ENCODE measurements around the gene CFAP46.

Gene CFAP46

DNA sequence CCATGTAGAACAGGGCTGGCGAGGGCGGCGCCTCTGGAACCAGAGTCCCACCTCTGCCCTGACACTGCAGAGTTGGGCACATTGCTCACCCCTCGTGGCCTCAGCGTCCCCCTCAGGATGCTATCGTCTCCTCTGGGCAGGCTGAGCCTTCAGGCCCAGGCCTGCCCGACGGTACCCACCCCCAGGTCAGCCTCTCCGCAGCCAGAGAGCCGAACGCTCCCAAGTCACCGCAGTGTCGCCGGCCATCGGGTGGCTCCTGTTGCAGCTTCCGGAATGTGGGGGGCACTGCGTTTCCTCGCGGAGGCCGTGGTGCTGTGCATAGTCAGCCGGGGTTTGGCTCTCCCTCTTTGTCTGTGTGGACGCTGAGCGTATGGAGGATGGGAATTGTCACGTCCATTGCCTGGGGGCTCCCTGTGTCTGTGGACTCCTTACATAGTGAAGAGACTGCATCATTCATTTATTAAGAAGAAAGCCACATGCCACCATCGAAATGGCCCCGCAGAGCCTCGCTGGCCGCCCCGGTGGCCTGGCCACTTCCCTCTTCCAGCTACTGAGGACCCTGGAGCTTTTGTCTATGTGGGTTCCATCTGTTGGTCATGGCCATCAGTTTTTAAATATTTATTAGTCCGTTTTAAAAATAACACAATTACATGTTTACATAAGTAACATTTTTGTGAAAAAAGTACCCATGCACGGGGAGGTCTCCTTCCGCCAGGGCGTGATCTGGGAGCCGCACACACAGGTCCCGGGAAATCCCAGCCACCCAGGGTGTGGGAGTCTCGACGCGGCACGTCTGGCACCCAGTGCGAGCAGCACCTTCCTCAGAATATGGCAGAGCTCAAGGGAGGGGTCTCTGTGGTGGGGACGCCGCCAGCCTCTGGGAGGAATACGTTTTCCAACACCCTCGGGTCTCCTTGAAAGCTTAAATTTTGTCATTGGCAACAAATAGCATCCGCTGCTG, 172.0 kb downstream of the CFAP46 start:
- Histone ChIP-seq H3K9me3 (ENCODE audit: control insufficient read depth, insufficient read depth, low read length) (no peaks in the 10 kb centered on the region), H3K36me3 (ENCODE audit: insufficient read depth, low read length) (no peaks in the 10 kb centered on the region), H3K4me1 (ENCODE audit: insufficient read depth, low read length) (no peaks in the 10 kb centered on the region), H3K9ac (ENCODE audit: low read depth, low read length) (no peak overlapping the region)

DNA sequence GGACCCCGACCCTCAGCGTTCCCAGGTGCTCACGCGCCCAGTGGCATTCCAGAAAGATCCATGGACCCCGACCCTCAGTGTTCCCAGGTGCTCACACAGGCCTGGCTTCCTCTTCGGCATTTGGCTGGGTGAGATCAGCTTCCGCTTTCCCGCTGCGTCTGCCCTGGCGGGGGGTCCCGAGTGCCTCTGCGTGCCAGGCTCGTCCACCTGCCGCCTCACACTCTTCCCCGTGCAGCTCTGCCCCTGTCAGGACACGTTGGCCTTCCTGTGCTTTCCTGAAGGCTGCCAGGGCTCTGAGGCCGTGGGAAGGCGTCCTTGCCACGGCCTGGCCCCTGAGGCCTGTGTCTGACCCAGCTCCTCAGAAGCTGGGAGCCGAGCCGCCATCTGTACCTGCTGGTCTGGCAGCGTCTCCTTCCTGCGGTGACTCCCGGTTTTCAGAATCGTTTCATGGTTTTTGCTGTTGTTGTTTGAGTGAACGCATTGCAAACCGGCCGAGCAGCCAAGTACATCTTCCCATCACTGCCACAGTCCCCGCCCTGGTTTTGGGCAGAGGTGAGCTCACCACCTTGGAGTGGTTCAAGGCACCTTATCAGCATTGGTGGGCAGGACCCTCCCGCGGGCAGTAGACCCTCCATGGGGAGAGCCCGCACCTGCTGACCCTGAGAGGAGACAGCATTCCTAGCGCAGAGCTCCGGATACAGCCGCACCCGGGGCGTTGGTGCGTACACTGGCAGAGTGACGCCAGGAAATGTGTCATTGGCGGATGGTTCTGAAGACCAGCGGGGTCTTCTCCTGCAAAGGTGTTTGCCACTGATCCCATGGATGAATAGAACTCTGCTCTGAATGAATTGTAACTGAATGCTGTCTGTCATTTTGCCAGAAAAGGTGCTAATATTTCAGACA, 173.8 kb downstream of the CFAP46 start:
- Histone ChIP-seq H3K9ac (ENCODE audit: low read depth, low read length) (no peak overlapping the region), H3K36me3 (ENCODE audit: insufficient read depth, low read length) (no peaks in the 10 kb centered on the region), H3K4me1 (ENCODE audit: insufficient read depth, low read length) (no peaks in the 10 kb centered on the region), H3K9me3 (ENCODE audit: control insufficient read depth, insufficient read depth, low read length) (no peaks in the 10 kb centered on the region)

DNA sequence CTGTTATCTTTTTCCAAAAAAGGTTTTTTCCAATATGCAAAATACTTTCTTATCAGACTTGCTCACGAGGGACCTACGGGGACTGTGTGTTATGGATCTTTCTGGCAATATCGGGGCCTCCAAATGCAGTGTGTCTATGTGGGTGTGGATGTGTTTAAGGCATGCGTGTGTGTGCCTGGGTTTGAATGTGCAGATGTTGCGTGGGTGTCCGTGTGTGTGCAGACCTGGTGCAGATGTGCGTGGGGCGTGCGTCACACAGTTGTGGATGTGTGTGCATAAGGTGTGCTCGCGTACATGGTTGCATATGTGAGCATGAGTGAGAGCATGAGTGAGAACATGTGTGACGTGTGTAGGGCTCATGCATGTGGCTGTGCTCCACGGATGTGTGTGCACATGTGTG, 176.1 kb downstream of the CFAP46 start:
- Histone ChIP-seq H3K9ac (ENCODE audit: low read depth, low read length) (no peak overlapping the region), H3K4me1 (ENCODE audit: insufficient read depth, low read length) (no peaks in the 10 kb centered on the region), H3K9me3 (ENCODE audit: control insufficient read depth, insufficient read depth, low read length) (no peaks in the 10 kb centered on the region), H3K36me3 (ENCODE audit: insufficient read depth, low read length) (no peaks in the 10 kb centered on the region)

DNA sequence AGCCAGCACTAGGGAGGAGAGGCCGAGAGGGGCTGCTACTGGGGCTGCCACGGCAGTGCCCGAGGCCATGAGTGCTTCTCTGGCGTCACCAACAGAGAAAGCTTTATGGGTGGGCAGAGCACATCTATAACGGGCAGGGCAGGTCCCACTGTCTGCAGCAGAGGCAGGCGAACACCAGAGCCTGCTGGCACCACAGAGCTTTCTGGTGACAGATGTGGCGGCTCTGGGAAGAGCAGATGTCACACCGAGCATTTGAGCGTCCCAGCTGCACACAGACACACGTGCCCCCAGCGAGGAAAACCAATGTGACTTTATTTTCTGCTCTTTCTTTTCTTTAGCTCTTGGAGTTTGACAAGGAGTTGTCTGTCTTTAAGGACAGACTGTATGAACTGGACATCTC, 176.9 kb downstream of the CFAP46 start:
- Histone ChIP-seq H3K9ac (ENCODE audit: low read depth, low read length) (no peak overlapping the region), H3K4me1 (ENCODE audit: insufficient read depth, low read length) (no peaks in the 10 kb centered on the region), H3K36me3 (ENCODE audit: insufficient read depth, low read length) (no peaks in the 10 kb centered on the region), H3K9me3 (ENCODE audit: control insufficient read depth, insufficient read depth, low read length) (no peaks in the 10 kb centered on the region)

DNA sequence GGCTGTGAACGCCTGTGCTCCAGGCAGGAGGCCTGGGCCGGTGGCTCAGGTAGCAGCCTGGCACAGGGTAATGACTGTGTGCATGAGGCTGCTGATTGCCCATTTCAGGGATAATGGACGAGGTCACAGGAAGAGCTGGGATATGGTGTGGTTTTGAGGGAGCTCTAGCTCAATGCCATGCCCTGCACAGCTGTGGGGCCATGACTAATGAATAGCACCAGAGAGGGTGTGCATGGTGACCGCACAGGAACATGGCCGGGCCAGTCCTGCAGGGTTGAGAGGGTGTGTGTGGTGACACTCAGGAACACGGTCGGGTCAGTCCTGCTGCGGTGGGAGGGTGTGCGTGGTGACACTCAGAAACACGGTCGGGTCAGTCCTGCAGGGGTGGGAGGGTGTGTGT, 178.3 kb downstream of the CFAP46 start:
- Histone ChIP-seq H3K4me1 (ENCODE audit: insufficient read depth, low read length) (no peaks in the 10 kb centered on the region), H3K9ac (ENCODE audit: low read depth, low read length) (no peak overlapping the region), H3K36me3 (ENCODE audit: insufficient read depth, low read length) (no peaks in the 10 kb centered on the region), H3K9me3 (ENCODE audit: control insufficient read depth, insufficient read depth, low read length) (no peaks in the 10 kb centered on the region)

DNA sequence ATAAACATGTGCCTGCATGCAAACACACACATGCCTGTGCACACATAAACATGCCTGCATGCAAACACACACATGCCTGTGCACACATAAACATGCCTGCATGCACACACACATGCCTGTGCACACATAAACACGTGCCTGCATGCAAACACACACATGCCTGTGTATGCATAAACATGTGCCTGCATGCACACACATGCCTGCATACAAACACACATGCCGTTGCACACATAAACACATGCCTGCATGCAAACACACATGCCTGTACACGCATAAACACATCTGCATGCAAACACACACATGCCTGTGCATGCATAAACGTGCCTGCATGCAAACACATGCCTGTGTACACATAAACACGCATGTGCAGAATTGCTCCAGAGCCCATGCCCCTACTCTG, 178.8 kb downstream of the CFAP46 start:
- Histone ChIP-seq H3K36me3 (ENCODE audit: insufficient read depth, low read length) (no peaks in the 10 kb centered on the region), H3K9ac (ENCODE audit: low read depth, low read length) (no peak overlapping the region), H3K9me3 (ENCODE audit: control insufficient read depth, insufficient read depth, low read length) (no peaks in the 10 kb centered on the region), H3K4me1 (ENCODE audit: insufficient read depth, low read length) (no peaks in the 10 kb centered on the region)

DNA sequence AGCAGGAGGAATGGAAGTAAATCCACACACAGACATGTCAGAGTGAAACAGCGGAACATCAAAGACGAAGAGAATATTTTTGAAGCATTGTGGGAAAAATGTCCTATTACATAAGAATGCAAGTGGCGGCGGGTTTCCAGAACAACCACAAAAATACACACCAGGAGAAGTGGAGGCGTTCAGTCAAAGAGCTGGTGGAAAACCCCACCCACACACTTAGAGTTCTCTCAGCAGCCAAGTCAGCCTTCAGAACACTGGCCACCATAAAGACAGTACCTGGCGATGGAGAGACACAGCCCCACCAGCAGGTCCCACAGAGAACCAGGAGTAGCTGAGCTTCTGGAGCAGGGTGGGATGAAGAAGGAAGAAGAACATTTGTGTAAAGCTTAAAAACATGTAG, 180.1 kb downstream of the CFAP46 start:
- H3K9me3 ChIP-seq (ENCODE audit: control insufficient read depth, insufficient read depth, low read length) = no peaks in the 10 kb centered on the region
- H3K9ac ChIP-seq (ENCODE audit: low read depth, low read length) = no peak overlapping the region
- no peaks in the 10 kb centered on the region for H3K36me3 ChIP-seq (ENCODE audit: insufficient read depth, low read length)
- H3K4me1 ChIP-seq (ENCODE audit: insufficient read depth, low read length) = no peaks in the 10 kb centered on the region

DNA sequence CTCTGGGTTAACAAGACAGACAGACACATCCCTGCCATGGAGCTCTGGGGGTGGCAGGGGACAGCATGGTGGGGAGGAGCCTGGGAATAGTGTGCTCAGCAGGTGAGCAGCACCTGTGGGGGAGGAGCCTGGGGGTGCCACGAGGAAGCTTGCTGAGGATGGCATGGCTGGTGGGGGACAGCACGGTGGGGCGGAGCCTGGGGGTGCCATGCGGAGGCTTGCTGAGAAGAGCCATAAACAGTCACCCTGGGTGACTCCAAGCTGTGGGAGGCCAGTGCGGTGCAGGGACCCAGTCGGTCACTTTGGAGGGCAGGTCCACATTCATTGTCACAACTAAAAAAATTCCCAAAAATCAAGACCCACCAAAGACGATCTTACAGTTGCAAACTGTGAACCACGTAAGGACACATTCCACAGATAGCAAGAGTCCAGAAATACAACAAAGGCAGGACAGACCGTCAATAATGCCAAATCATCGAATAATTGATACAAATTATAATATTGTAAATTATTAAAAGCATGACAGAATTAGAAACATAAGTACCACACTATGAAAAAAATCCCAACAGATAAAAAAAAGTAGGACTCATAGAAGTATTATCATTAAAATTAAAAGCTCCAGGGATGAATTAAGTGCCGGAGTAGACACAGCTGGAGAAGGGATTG, 180.8 kb downstream of the CFAP46 start:
- Histone ChIP-seq H3K4me1 (ENCODE audit: insufficient read depth, low read length) (no peaks in the 10 kb centered on the region), H3K36me3 (ENCODE audit: insufficient read depth, low read length) (no peaks in the 10 kb centered on the region), H3K9ac (ENCODE audit: low read depth, low read length) (no peak overlapping the region), H3K9me3 (ENCODE audit: control insufficient read depth, insufficient read depth, low read length) (no peaks in the 10 kb centered on the region; the same call in 1 of the 2 replicates)

DNA sequence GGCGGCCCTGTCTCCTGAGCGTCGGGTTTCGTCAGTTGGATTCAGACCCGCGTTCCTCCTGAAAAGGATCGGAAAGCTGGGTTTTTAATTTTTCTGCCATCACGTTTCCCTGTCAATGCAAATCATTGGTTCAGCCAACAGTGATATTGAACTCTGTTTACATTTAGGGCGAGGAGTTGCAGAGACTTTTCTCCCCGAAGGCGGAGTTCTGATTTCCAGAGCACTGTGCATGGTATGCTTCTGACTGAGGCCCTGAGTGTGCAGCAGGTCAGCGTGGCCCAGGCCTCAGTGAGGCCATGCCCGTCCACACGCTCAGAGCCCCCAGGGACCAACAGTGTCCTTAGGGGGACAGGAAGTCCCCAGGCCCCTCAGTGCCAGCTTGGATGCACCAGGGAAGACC, 183.5 kb downstream of the CFAP46 start:
- Histone ChIP-seq H3K9me3 (ENCODE audit: control insufficient read depth, insufficient read depth, low read length) (peaks cover 3% of the 10 kb centered on the region), H3K36me3 (ENCODE audit: insufficient read depth, low read length) (no peaks in the 10 kb centered on the region; the same call in 1 of the 2 replicates), H3K4me1 (ENCODE audit: insufficient read depth, low read length) (no peaks in the 10 kb centered on the region), H3K9ac (ENCODE audit: low read depth, low read length) (no peak overlapping the region)
